Measurements from ENCODE around the gene NCAPD3. TPM values are rescaled to one million over a fixed set of nuclear protein-coding genes. Genes with fewer than 3 reads are reported as not detected.
A peak's percentile ranks its signal among the peaks of the same experiment; 100 is the strongest.

The NCAPD3 gene
- total RNA-seq, 1 donor, result 21.2 TPM

GRCh38 chr11:134170177-134170918 is 53.4 kb downstream of the NCAPD3 start:
- TF ChIP-seq CTCF (IDR thresholded peaks at IDR 0.05; ENCODE audit: insufficient read depth, low read depth, low read length), result no peak
- H3K4me3 ChIP-seq (ENCODE audit: low read depth, low read length), result no peak overlapping the region

GRCh38 chr11:134164490-134165370 is 59.0 kb downstream of the NCAPD3 start:
- no peak for DNase-seq (ENCODE audit: low read depth)
- no peak for TF ChIP-seq CTCF (IDR thresholded peaks at IDR 0.05; ENCODE audit: insufficient read depth, low read depth, low read length)
- H3K4me3 ChIP-seq (ENCODE audit: low read depth, low read length), result no peak overlapping the region

More at GRCh38 chr11:134170177-134170918, 53.4 kb downstream of the NCAPD3 start:
- DNase-seq (ENCODE audit: low read depth), result no peak

- DNase-seq (ENCODE audit: low read depth), result no peak
- TF ChIP-seq CTCF (IDR thresholded peaks at IDR 0.05; ENCODE audit: insufficient read depth, low read depth, low read length), result no peak
Observed at GRCh38 chr11:134159652-134160051, 64.1 kb downstream of the NCAPD3 start.

GRCh38 chr11:134158023-134158422 is 65.7 kb downstream of the NCAPD3 start:
- H3K4me3 ChIP-seq (ENCODE audit: low read depth, low read length), result no peak overlapping the region
- no peak for TF ChIP-seq CTCF (IDR thresholded peaks at IDR 0.05; ENCODE audit: insufficient read depth, low read depth, low read length)

More at GRCh38 chr11:134159652-134160051, 64.1 kb downstream of the NCAPD3 start:
- no peak overlapping the region for H3K4me3 ChIP-seq (ENCODE audit: low read depth, low read length)

GRCh38 chr11:134157451-134157850 is 66.3 kb downstream of the NCAPD3 start:
- H3K4me3 ChIP-seq (ENCODE audit: low read depth, low read length), result no peak overlapping the region
- peak; percentile 66 for DNase-seq (ENCODE audit: low read depth)
- TF ChIP-seq CTCF (IDR thresholded peaks at IDR 0.05; ENCODE audit: insufficient read depth, low read depth, low read length), result no peak

More at GRCh38 chr11:134158023-134158422, 65.7 kb downstream of the NCAPD3 start:
- DNase-seq (ENCODE audit: low read depth), result no peak

- no peak overlapping the region for H3K4me3 ChIP-seq (ENCODE audit: low read depth, low read length)
- no peak for TF ChIP-seq CTCF (IDR thresholded peaks at IDR 0.05; ENCODE audit: insufficient read depth, low read depth, low read length)
- DNase-seq (ENCODE audit: low read depth), result no peak
Observed at GRCh38 chr11:134155946-134156865, 67.6 kb downstream of the NCAPD3 start.

Measured in fibroblast of villous mesenchyme (primary cell).